ENCODE results near the gene NRG2. TPM values are rescaled to one million over a fixed set of nuclear protein-coding genes. Genes with fewer than 3 reads are reported as not detected.

Gene NRG2
- polyA plus RNA-seq, 1 experiment: not detected

DNA sequence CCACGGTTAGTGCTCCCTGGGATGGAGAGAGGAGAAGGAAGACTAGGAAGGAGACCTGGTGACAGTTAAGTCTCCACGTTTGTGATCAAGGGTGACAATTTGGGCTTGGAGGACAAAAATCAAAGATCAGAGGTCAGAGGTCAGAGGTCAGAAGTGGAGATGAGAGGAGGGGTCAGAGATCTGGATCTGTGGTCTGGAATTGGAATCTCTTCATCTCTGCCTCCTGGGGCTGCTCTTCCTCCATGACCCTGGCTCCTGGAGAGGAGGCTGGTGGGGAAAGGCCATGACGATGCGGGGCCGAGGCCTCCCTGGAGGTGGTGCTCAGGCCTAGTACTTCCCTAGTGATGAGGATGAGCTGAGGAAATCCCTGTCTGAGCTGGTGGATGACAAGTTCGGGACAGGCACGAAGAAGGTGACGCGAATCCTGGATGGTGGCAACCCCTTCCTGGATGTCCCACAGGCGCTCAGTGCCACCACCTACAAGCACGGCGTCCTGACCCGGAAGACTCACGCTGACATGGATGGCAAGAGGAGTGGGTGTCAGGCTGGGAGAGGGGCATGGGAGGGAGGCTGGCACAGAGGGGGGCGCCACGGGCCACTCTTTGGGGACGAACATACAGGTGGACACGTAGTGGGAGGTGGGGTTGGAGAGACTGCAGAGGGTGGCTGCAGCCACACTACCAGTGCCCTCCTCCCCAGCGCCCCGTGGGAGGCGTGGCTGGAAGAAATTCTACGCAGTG lies 206.5 kb downstream of the NRG2 start:
- ChIA-PET POLR2A (no interaction called here), CTCF (interaction anchor here (5.2 kb wide), 1 partner anchor 49 kb away, joined by 23 read pairs; no protein-coding TSS in a partner anchor)
- H3K4me3 ChIP-seq (ENCODE audit: low read depth, low read length): no peak overlapping the region
- H3K36me3 ChIP-seq (ENCODE audit: control insufficient read depth, insufficient read depth, low read length): no peaks in the 10 kb centered on the region
- DNase-seq (ENCODE audit: low read depth): no peak
- peaks cover 3% of the 10 kb centered on the region; the same call in 1 of the 2 replicates for H3K27me3 ChIP-seq (ENCODE audit: control insufficient read depth, insufficient read depth, low read length)
- TF ChIP-seq CTCF (IDR thresholded peaks at IDR 0.05; ENCODE audit: insufficient read depth, low read depth, low read length): no peak

DNA sequence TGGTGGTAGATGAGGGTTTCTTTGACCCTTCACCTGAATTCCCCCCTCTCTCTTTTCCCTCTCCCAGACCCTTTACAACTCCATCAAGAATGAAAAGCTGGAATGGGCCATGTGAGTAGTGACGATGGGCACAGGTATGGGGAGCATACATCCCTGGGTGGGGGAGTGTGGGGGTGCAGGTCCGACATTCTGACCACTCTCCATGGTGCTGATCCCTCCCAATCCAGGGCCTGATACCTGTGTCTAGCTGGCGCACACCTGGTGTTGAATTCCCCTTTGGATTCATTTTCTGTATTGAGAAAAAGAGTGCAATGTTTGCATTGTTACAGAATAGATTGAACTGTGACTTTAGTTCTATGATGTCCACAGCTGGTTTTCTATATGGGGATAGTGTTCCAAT lies 207.4 kb downstream of the NRG2 start:
- DNase-seq (ENCODE audit: low read depth): no peak
- H3K4me3 ChIP-seq (ENCODE audit: low read depth, low read length): no peak overlapping the region
- ChIA-PET CTCF (interaction anchor here (5.2 kb wide), 1 partner anchor 48 kb away, joined by 23 read pairs; no protein-coding TSS in a partner anchor), POLR2A (no interaction called here)
- no peak for TF ChIP-seq CTCF (IDR thresholded peaks at IDR 0.05; ENCODE audit: insufficient read depth, low read depth, low read length)
- H3K36me3 ChIP-seq (ENCODE audit: control insufficient read depth, insufficient read depth, low read length): no peaks in the 10 kb centered on the region
- peaks cover 3% of the 10 kb centered on the region; the same call in 1 of the 2 replicates for H3K27me3 ChIP-seq (ENCODE audit: control insufficient read depth, insufficient read depth, low read length)

DNA sequence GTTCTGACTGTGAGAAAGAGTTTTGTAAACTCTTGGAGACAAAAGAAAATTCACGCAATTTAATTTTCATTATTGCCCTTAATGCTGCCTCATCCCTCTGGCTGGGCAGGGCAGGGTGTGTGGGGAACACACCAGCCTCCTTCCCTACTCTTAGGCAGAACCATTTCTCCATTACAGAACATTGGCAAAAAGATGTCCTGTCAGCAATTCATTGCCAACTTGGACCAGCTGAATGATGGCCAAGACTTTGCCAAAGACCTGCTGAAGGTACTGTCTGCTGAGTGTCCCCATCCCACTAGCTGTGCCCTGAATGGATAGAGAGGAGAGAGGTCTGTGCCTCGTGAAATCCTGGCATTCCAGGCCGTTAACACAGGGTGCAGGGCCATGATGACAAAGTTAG lies 209.6 kb downstream of the NRG2 start:
- Histone ChIP-seq H3K36me3 (ENCODE audit: control insufficient read depth, insufficient read depth, low read length) (no peaks in the 10 kb centered on the region), H3K4me3 (ENCODE audit: low read depth, low read length) (no peak overlapping the region), H3K27me3 (ENCODE audit: control insufficient read depth, insufficient read depth, low read length) (peaks cover 3% of the 10 kb centered on the region)
- POLR2A ChIA-PET: no interaction called here
- CTCF ChIA-PET: interaction anchor here (1.3 kb wide), 2 partner anchors 10 to 30 kb away, joined by 3 to 4 read pairs; no protein-coding TSS in a partner anchor
- TF ChIP-seq CTCF (IDR thresholded peaks at IDR 0.05; ENCODE audit: insufficient read depth, low read depth, low read length): no peak
- no peak for DNase-seq (ENCODE audit: low read depth)

DNA sequence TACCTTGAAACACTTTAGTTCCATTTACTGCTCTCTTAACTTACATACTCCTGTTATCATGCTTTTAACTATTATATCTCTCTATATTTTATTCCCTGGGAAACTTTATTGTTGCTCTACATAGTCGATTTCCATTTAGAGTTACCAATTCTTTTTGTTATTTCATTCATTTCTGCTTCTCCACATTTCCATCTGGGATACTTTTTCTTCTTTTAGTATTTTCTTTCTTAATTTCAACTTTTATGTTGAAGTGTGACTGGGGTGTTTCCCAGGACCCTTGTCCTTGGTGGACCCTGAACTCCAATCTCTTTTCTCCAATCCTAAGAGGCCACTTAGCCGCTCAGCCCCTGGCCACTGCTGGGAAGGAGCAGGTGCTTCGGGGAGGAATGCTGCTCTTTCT lies 211.5 kb downstream of the NRG2 start:
- Histone ChIP-seq H3K4me3 (ENCODE audit: low read depth, low read length) (no peak overlapping the region), H3K36me3 (ENCODE audit: control insufficient read depth, insufficient read depth, low read length) (no peaks in the 10 kb centered on the region), H3K27me3 (ENCODE audit: control insufficient read depth, insufficient read depth, low read length) (peaks cover 3% of the 10 kb centered on the region)
- TF ChIP-seq CTCF (IDR thresholded peaks at IDR 0.05; ENCODE audit: insufficient read depth, low read depth, low read length): no peak
- no peak for DNase-seq (ENCODE audit: low read depth)
- POLR2A ChIA-PET: no interaction called here
- CTCF ChIA-PET: interaction anchor here (1.2 kb wide), 1 partner anchor 12 kb away, joined by 3 read pairs; no protein-coding TSS in a partner anchor

- ChIA-PET CTCF (no interaction called here), POLR2A (no interaction called here)
- DNase-seq (ENCODE audit: low read depth): no peak
- Histone ChIP-seq H3K4me3 (ENCODE audit: low read depth, low read length) (no peak overlapping the region), H3K27me3 (ENCODE audit: control insufficient read depth, insufficient read depth, low read length) (peaks cover 5% of the 10 kb centered on the region), H3K36me3 (ENCODE audit: control insufficient read depth, insufficient read depth, low read length) (no peaks in the 10 kb centered on the region)
- no peak for TF ChIP-seq CTCF (IDR thresholded peaks at IDR 0.05; ENCODE audit: insufficient read depth, low read depth, low read length)
Measured at GRCh38 chr5:139829471-139829870, 213.6 kb downstream of the NRG2 start.

Data from BJ (cell line).